ENCODE measurements around the gene CALML3. TPM values are rescaled to one million over a fixed set of nuclear protein-coding genes. Genes with fewer than 3 reads are reported as not detected.

CALML3 gene
- total and polyA plus RNA-seq, 2 of the 8 experiments (the other 6 are each of a cell fraction or from before 2014, with no cell fraction given): not detected

GRCh38 chr10:5549462-5550249 is 24.9 kb downstream of the CALML3 start:
- Histone ChIP-seq H3K27ac (ENCODE audit: low read depth, low read length) (no peak overlapping the region), H4K20me1 (replicated peaks in 1 of 2; ENCODE audit: control insufficient read depth in 1 of 2, insufficient read depth in 2 of 2, low read length in 2 of 2) (no peaks in the 10 kb centered on the region), H4K91ac (replicated peaks; ENCODE audit: insufficient read length, low read length) (no peak overlapping the region), H3K36me3 (ENCODE audit: control insufficient read depth in 2 of 4, insufficient read depth in 4 of 4, low read length in 3 of 4) (no peaks in the 10 kb centered on the region), H3K14ac (ENCODE audit: insufficient read length) (no peak overlapping the region), H4K5ac (ENCODE audit: insufficient read length, low read depth, low read length) (no peak overlapping the region), H4K8ac (ENCODE audit: extremely low read depth, insufficient read depth, low read length) (no peak overlapping the region), H2BK120ac (replicated peaks; ENCODE audit: low read depth, low read length) (no peak overlapping the region), H2BK12ac (ENCODE audit: low read depth, low read length) (no peak overlapping the region), H3K9ac (replicated peaks in 1 of 4; ENCODE audit: extremely low read depth in 1 of 4, low read depth in 3 of 4, low read length in 3 of 4) (no peak overlapping the region), H3K27me3 (replicated peaks in 1 of 4; ENCODE audit: control insufficient read depth in 3 of 4, extremely low read depth in 1 of 4, insufficient read depth in 3 of 4, low read length in 3 of 4) (no peaks in the 10 kb centered on the region), H3K56ac (replicated peaks; ENCODE audit: insufficient read length, low read depth, low read length) (no peak overlapping the region), H3K18ac (ENCODE audit: extremely low read depth, low read length) (no peak overlapping the region; the same call in 1 of the 2 replicates), H3K23me2 (ENCODE audit: low read depth, low read length) (no peaks in the 10 kb centered on the region; the same call in 1 of the 2 replicates), H2BK15ac (ENCODE audit: low read length) (no peak overlapping the region), H2BK20ac (ENCODE audit: low read length) (peak overlapping the region; percentile 90; the same call in 1 of the 2 replicates), H3K4me3 (ENCODE audit: extremely low read depth in 1 of 4, insufficient read depth in 2 of 4, low read depth in 3 of 4, low read length in 4 of 4) (no peak overlapping the region), H3K79me1 (ENCODE audit: low read depth, low read length) (no peaks in the 10 kb centered on the region), H3K4me2 (ENCODE audit: insufficient read depth in 1 of 2, low read depth in 2 of 2, low read length in 2 of 2) (no peak overlapping the region), H2BK5ac (ENCODE audit: low read depth, low read length) (no peak overlapping the region), H3K79me2 (ENCODE audit: control insufficient read depth in 1 of 2, insufficient read depth in 2 of 2, low read length in 2 of 2) (no peaks in the 10 kb centered on the region), H3K4me1 (replicated peaks in 1 of 4; ENCODE audit: control insufficient read depth in 3 of 4, insufficient read depth in 4 of 4, low read length in 3 of 4) (peaks cover 0 to 3% (median 0%) of the 10 kb centered on the region in 4 experiments; a peak in 1 of 7 replicates), H3K23ac (ENCODE audit: insufficient read length) (no peak overlapping the region), H2AFZ (ENCODE audit: low read length) (no peak overlapping the region), H3K4ac (replicated peaks; ENCODE audit: insufficient read length, low read depth, low read length) (no peak overlapping the region), H3K9me3 (ENCODE audit: insufficient read depth in 2 of 2, low read depth in 1 of 2, low read length in 1 of 2) (no peaks in the 10 kb centered on the region), H2AK5ac (ENCODE audit: low read depth, low read length) (no peak overlapping the region)
- FAIRE-seq (no peak), DNase-seq (ENCODE audit: low read depth in 1 of 2, low spot score in 2 of 2) (no peak)
- POLR2A ChIA-PET (ENCODE audit: partially characterized antibody): no interaction called here
- TF ChIP-seq SAP30 (IDR thresholded peaks at IDR 0.05; ENCODE audit: insufficient read depth, insufficient replicate concordance, low read length) (no peak), CBX8 (IDR thresholded peaks at IDR 0.05; ENCODE audit: borderline replicate concordance, low read depth, low read length) (no peak), MAX (IDR thresholded peaks at IDR 0.05) (no peak), CTCF (IDR thresholded peaks at IDR 0.05; ENCODE audit: control extremely low read depth in 1 of 3, insufficient read depth in 1 of 3, low read depth in 1 of 3, low read length in 3 of 3) (no peak), KDM1A (IDR thresholded peaks at IDR 0.05; ENCODE audit: borderline replicate concordance, low read length) (no peak), RBBP5 (IDR thresholded peaks at IDR 0.05; ENCODE audit: borderline replicate concordance, low read depth, low read length) (no peak), YY1 (IDR thresholded peaks at IDR 0.05; ENCODE audit: low read depth, low read length) (no peak)
- CTCF ChIA-PET (ENCODE audit: partially characterized antibody): interaction anchor here (0.7 to 1.6 kb wide), 7 partner anchors 19 to 109 kb away, joined by 3 to 8 read pairs (median 3); no protein-coding TSS in a partner anchor
- WGBS, 2 experiments (ENCODE audit: extremely low coverage in 1 of 2, insufficient coverage in 1 of 2, insufficient read length in 1 of 2, insufficient replicate concordance in 2 of 2, low coverage in 1 of 2, low lambda C conversion rate in 2 of 2, missing lambda C conversion rate in 1 of 2): 91% methylated on average over 16 of the region's 16 CpGs; no CpG with 5 or more reads in 1 of the 2 experiments

Data from H1 (cell line).